ENCODE results near the gene CORIN.

Gene CORIN

DNA sequence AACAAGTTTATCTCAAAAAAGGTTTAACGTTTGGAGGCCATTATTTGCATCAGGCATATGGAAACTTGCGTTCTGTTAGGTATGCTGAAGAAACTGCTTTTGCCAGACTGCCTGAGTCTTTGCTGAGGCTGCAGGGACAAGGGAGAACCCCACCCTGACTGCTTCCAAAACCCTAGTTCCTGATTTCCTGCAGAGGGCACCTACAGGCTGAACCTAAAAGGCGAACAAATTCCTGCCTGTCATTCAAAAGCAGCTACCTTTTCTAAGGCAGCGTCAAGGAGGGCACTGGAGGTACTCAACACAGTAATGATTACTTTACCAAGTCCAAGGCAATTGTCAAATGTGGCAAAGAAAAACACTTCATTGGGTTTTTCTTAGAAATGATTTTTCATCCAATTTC, 578 bp upstream of the CORIN start:
- FAIRE-seq (no peak), DNase-seq (ENCODE audit: insufficient read length, low spot score) (no peak)
- no peak for TF ChIP-seq TAF1 (IDR thresholded peaks at IDR 0.05; ENCODE audit: low read depth, low read length)
- no peak for TF ChIP-seq PAX5 (IDR thresholded peaks at IDR 0.05; ENCODE audit: insufficient read depth, low read length, severe bottlenecking)
- no peak for TF ChIP-seq POU2F2 (IDR thresholded peaks at IDR 0.05; ENCODE audit: low read depth, low read length)
- TF ChIP-seq POLR2A (IDR thresholded peaks at IDR 0.05; ENCODE audit: low read depth, low read length): no peak
- no peak for TF ChIP-seq SPI1 (IDR thresholded peaks at IDR 0.05; ENCODE audit: low read depth, low read length)
- TF ChIP-seq POLR2AphosphoS5 (IDR thresholded peaks at IDR 0.05; ENCODE audit: low read depth, low read length): no peak

DNA sequence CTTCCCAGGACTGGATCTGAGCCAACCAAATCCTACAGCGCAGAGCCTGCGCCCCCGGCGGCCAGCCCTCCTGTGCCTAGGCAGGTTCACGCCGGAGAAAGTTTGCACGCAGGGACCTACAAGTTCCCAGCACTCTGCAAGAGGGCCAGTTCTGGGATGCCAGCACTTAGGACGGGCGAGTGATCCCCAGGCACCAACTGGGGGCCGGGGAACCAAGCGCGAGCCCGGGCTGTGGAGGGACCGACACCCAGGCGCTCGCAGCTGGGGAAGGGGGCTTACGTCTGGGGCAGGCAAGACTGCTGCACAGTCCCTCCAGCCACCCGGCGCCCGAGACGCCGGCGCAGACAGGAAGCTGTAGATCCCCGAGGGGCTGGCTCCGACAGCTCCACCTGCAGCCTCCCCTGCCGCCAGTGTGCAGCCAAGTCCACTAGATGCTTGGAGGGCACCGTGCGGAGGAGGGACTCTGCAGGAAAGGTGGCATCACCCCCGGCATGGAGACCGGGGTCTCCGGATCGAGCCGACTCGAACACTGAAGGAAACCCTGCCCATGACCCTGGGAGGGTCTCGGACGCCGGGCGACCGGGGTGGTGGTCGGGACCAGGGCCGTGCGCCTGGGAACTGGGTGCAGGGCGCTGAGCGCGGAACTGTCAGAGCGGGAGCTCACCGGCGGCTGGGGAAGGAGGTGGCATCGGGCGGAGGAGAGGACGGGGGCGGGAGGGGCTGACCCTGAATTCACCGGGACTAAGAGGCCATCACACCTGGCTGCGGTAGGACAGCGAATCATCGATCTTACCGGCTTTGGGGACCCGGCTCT, 566 bp downstream of the CORIN start:
- peak; percentile 69 for FAIRE-seq
- DNase-seq (ENCODE audit: insufficient read length, low spot score): peak; percentile 32
- TF ChIP-seq SPI1 (IDR thresholded peaks at IDR 0.05; ENCODE audit: low read depth, low read length): no peak
- TF ChIP-seq POLR2AphosphoS5 (IDR thresholded peaks at IDR 0.05; ENCODE audit: low read depth, low read length): no peak
- no peak for TF ChIP-seq PAX5 (IDR thresholded peaks at IDR 0.05; ENCODE audit: insufficient read depth, low read length, severe bottlenecking)
- TF ChIP-seq POLR2A (IDR thresholded peaks at IDR 0.05; ENCODE audit: low read depth, low read length): no peak
- no peak for TF ChIP-seq POU2F2 (IDR thresholded peaks at IDR 0.05; ENCODE audit: low read depth, low read length)
- no peak for TF ChIP-seq TAF1 (IDR thresholded peaks at IDR 0.05; ENCODE audit: low read depth, low read length)

DNA sequence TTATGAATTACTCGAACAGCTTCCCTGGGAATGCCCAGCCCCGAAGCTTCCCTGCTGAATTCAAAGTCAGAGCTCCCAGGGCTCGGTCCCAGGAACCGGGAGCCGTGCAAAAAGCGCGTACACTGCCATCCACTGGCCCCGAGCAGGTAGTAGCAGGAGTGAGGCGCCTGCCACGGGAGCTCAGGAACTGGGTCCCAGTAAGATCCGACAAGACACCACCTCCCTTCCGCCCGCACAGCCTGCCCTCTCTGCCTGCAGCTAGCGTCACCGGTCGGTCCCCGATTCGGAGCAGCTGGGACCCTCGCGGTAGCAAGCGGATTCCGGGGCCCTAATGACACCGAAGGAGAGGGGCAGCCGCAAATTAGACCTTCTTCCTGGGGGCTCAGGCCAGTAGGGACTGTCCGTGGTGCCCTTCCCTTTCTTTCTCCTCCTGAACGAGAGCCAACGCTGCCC, 1.2 kb downstream of the CORIN start:
- FAIRE-seq: peak; percentile 86
- TF ChIP-seq POLR2AphosphoS5 (IDR thresholded peaks at IDR 0.05; ENCODE audit: low read depth, low read length) (no peak), TAF1 (IDR thresholded peaks at IDR 0.05; ENCODE audit: low read depth, low read length) (no peak), POLR2A (IDR thresholded peaks at IDR 0.05; ENCODE audit: low read depth, low read length) (no peak), POU2F2 (IDR thresholded peaks at IDR 0.05; ENCODE audit: low read depth, low read length) (no peak), PAX5 (IDR thresholded peaks at IDR 0.05; ENCODE audit: insufficient read depth, low read length, severe bottlenecking) (no peak), SPI1 (IDR thresholded peaks at IDR 0.05; ENCODE audit: low read depth, low read length) (no peak)
- peak; percentile 56 for DNase-seq (ENCODE audit: insufficient read length, low spot score)

DNA sequence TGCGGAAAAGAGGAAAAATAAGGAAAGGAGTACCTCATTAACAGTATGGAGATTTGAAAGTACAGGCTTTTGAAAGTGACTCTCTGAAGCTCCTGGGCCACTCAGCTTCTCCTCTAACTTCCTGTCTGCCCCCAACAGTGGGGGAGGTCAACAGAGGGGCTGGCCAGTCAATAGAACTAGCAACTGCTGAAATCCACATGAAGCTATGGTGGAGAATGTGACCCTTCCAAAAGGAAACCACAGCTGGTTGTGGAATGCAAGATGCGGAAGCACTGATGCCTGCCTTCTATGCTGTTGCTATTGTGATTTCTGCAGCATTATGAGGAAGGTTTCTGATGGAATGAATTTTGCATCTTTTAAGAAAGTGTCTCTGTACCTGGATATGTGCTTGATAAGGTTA, 2.4 kb downstream of the CORIN start:
- FAIRE-seq (no peak), DNase-seq (ENCODE audit: insufficient read length, low spot score) (no peak)

DNA sequence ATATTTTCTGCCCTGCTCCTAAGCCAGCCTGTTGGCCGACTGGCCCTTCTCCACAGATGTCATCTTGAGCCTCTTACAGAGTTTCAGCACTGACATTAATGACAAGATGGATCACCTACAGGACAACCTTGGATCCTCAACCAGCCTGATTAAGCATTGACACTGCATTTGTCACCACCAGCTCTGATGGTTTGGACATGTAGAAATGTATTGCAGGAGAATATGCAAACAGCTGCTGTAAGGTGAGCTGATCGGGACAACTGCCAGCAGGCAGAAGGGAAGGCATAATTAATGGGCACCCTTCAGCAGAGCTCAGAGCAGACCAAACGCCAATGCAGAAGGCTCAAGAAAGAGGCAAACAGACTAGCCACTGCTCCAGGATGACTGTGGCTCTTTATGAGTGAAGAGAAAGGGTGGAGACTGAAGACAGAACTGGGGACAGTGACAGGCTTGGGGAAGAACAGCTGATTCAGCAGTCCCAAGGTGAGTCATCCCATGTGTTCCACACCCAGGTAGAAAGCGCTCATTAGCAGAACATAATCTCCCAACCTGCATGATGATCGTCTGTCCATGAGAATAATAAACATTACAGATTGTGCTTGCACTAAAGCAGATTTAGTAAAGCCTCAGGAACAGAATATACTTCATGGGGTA, 6.7 kb downstream of the CORIN start:
- TF ChIP-seq SPI1 (IDR thresholded peaks at IDR 0.05; ENCODE audit: low read depth, low read length): no peak
- no peak for TF ChIP-seq POLR2A (IDR thresholded peaks at IDR 0.05; ENCODE audit: low read depth, low read length)
- no peak for TF ChIP-seq PAX5 (IDR thresholded peaks at IDR 0.05; ENCODE audit: insufficient read depth, low read length, severe bottlenecking)
- TF ChIP-seq POLR2AphosphoS5 (IDR thresholded peaks at IDR 0.05; ENCODE audit: low read depth, low read length): no peak
- TF ChIP-seq POU2F2 (IDR thresholded peaks at IDR 0.05; ENCODE audit: low read depth, low read length): no peak
- TF ChIP-seq TAF1 (IDR thresholded peaks at IDR 0.05; ENCODE audit: low read depth, low read length): no peak
- FAIRE-seq (no peak), DNase-seq (ENCODE audit: insufficient read length, low spot score) (no peak)

More for the DNA sequence above, 2.4 kb downstream of the CORIN start:
- TF ChIP-seq PAX5 (IDR thresholded peaks at IDR 0.05; ENCODE audit: insufficient read depth, low read length, severe bottlenecking) (no peak), TAF1 (IDR thresholded peaks at IDR 0.05; ENCODE audit: low read depth, low read length) (no peak), POLR2AphosphoS5 (IDR thresholded peaks at IDR 0.05; ENCODE audit: low read depth, low read length) (no peak), POU2F2 (IDR thresholded peaks at IDR 0.05; ENCODE audit: low read depth, low read length) (no peak), SPI1 (IDR thresholded peaks at IDR 0.05; ENCODE audit: low read depth, low read length) (no peak), POLR2A (IDR thresholded peaks at IDR 0.05; ENCODE audit: low read depth, low read length) (no peak)

DNA sequence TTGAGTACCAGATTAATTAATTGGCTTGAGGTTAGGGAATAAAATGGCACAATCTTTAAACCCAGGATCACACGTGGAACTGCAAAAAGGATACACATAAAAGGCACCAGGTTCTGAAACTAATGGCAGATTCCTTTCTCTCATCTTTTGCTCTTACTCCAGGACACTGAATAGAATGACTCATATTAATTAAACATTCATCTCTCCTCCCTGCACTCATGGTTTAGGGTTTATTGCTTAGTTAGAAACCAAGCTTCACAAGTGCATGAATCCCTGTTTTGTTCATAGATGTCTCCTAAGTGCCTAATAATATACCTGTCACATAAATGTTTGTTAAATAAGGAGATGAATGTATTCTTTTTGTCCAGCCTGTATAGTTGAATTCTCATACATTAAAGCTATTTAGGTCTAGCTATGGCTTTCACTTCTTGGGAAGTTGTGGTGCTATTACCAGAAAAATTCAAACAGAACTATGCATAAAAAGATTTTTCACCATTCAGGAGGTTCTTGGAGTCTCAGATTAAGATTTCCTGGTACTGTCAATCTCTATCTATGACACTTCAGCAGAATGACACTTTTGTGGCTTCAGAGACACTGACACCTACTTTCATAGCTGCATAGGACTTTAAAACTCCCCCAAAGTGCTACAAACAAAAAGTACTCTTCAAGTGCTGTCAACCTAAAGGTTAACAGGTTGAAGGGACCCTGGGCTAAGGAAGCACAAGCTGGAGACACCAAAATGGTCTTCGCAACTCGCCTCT, 7.4 kb downstream of the CORIN start:
- FAIRE-seq (no peak), DNase-seq (ENCODE audit: insufficient read length, low spot score) (no peak)
- TF ChIP-seq PAX5 (IDR thresholded peaks at IDR 0.05; ENCODE audit: insufficient read depth, low read length, severe bottlenecking) (no peak), SPI1 (IDR thresholded peaks at IDR 0.05; ENCODE audit: low read depth, low read length) (no peak), POLR2AphosphoS5 (IDR thresholded peaks at IDR 0.05; ENCODE audit: low read depth, low read length) (no peak), TAF1 (IDR thresholded peaks at IDR 0.05; ENCODE audit: low read depth, low read length) (no peak), POLR2A (IDR thresholded peaks at IDR 0.05; ENCODE audit: low read depth, low read length) (no peak), POU2F2 (IDR thresholded peaks at IDR 0.05; ENCODE audit: low read depth, low read length) (no peak)

DNA sequence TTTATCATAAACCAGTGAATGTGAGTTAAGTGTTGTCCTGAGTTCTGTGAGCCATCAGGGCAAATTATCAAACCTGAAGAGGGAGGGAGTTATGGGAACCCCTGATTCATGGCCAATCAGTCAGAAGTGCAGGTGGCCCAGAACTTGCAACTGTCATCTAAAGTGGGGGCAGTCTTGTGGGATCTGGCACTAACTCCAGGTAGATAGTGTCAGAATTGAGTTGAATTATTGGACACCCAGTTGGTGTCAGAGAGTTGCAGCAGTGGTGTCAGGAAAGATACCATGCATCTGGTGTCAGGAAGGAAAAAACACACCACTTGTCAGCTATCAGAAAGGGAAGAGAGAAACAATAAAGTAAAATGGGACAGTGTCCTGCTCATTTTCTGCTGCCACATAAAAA, 8.4 kb downstream of the CORIN start:
- FAIRE-seq: no peak
- DNase-seq (ENCODE audit: insufficient read length, low spot score): no peak
- TF ChIP-seq POU2F2 (IDR thresholded peaks at IDR 0.05; ENCODE audit: low read depth, low read length) (no peak), SPI1 (IDR thresholded peaks at IDR 0.05; ENCODE audit: low read depth, low read length) (no peak), TAF1 (IDR thresholded peaks at IDR 0.05; ENCODE audit: low read depth, low read length) (no peak), POLR2AphosphoS5 (IDR thresholded peaks at IDR 0.05; ENCODE audit: low read depth, low read length) (no peak), POLR2A (IDR thresholded peaks at IDR 0.05; ENCODE audit: low read depth, low read length) (no peak)

DNA sequence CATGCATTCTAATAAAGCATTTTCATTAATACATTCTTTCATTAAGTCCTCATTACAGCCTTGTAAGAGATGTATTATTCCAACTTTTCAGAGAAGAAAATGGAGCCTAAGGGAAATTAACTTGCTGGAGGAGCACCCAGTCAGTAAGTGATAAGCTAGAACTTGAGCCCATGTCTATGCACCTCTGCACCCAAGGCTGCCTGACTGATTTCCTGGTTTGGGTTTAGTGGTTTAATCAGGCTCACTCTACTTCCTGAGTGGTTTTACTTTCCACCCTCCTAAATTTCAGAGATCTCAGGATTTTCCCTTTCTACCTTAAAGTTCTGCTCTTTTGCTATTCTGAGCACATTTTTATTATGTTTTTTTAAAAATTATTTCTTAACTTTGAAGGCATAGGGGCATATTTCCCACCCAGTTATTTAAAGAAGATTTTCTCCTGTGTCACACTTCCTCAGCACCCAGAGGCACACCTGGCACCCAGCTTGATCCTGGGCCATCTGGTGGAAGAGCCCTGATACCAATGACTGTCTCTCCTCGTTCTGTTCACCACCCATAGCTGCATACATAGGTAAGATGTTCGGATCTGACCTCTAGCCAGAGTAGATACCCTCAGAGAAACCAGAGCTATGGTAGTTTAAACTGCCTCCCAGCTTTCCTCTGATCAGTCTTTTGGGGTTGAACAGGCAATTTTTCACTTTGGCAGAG, 10.4 kb downstream of the CORIN start:
- no peak for FAIRE-seq
- no peak for TF ChIP-seq PAX5 (IDR thresholded peaks at IDR 0.05; ENCODE audit: insufficient read depth, low read length, severe bottlenecking)
- TF ChIP-seq SPI1 (IDR thresholded peaks at IDR 0.05; ENCODE audit: low read depth, low read length): no peak
- TF ChIP-seq POLR2A (IDR thresholded peaks at IDR 0.05; ENCODE audit: low read depth, low read length): no peak
- no peak for TF ChIP-seq POLR2AphosphoS5 (IDR thresholded peaks at IDR 0.05; ENCODE audit: low read depth, low read length)
- TF ChIP-seq POU2F2 (IDR thresholded peaks at IDR 0.05; ENCODE audit: low read depth, low read length): no peak
- no peak for TF ChIP-seq TAF1 (IDR thresholded peaks at IDR 0.05; ENCODE audit: low read depth, low read length)

More for the DNA sequence above, 10.4 kb downstream of the CORIN start:
- DNase-seq (ENCODE audit: insufficient read length, low spot score): no peak

Measured in GM12891 (cell line).